AG04449 (cell line): ENCODE data around the gene RAD23B.
"Not testable (repeated sequence)": the region's sequence is repeated elsewhere in the genome, so short reads cannot be mapped to it uniquely, and the experiment has no call there.

Source experiments
- CTCF ChIA-PET: fragments of 350-600 bp; formaldehyde crosslinking; extraction: SDS; loops from one replicate; lab custom pipeline; 2021; ENCODE audit warnings: antibody characterized with exemption; lab: Yijun Ruan, JAX
- POLR2A ChIA-PET: fragments of 400-600, 350-600 bp; formaldehyde crosslinking; extraction: SDS; loops from one replicate; lab custom pipeline; 2020; ENCODE audit warnings: antibody characterized with exemption, inconsistent platforms; lab: Yijun Ruan, JAX
- DNase-seq: peaks from one replicate; pipeline ENCODE4 v3.0.0-alpha.2; 2010; ENCODE audit warnings: low read depth, low spot score
- H3K4me3 ChIP-seq: 2 replicates; pipeline ENCODE4 v1.5.1; 2011; ENCODE audit warnings: low read depth, mild to moderate bottlenecking, control low read depth, low read length
- CTCF ChIP-seq: IDR thresholded peaks from one replicate; pipeline ENCODE4 v1.5.1; 2011; ENCODE audit warnings: mild to moderate bottlenecking, moderate library complexity, low read length, control low read depth, inconsistent platforms; ENCODE audit not compliant: insufficient read depth; ENCODE audit errors: missing control alignments

RAD23B gene

GRCh38 chr9:107292821-107293542 lies 9.9 kb downstream of the RAD23B start:
- DNase-seq, result no peak
- POLR2A ChIA-PET, result interaction anchor here (0.9 kb wide), 1 partner anchor 9 kb away, joined by 3 read pairs; no protein-coding TSS in a partner anchor
- CTCF ChIA-PET, result interaction anchor here (0.6 to 1.4 kb wide), 2 partner anchors 12 to 129 kb away, joined by 3 to 6 read pairs; no protein-coding TSS in a partner anchor
- H3K4me3 ChIP-seq, result no peak overlapping the region
- no peak for TF ChIP-seq CTCF

GRCh38 chr9:107293543-107294085 lies 10.5 kb downstream of the RAD23B start:
- no peak for DNase-seq
- ChIA-PET CTCF (interaction anchor here (1.4 kb wide), 1 partner anchor 11 kb away, joined by 6 read pairs; no protein-coding TSS in a partner anchor), POLR2A (interaction anchor here (0.9 kb wide), 1 partner anchor 10 kb away, joined by 3 read pairs; no protein-coding TSS in a partner anchor)
- no peak overlapping the region for H3K4me3 ChIP-seq
- TF ChIP-seq CTCF, result no peak

- H3K4me3 ChIP-seq, result no peak overlapping the region
- ChIA-PET POLR2A (no interaction called here), CTCF (no interaction called here)
- TF ChIP-seq CTCF, result no peak
- DNase-seq, result no peak
These were observed 11.7 kb downstream of the RAD23B start for GRCh38 chr9:107294756-107295155.

GRCh38 chr9:107295995-107296394 lies 12.9 kb downstream of the RAD23B start:
- CTCF ChIA-PET, result interaction anchor here (0.9 to 1.9 kb wide), 7 partner anchors 9 to 158 kb away, joined by 3 to 7 read pairs (median 4); no protein-coding TSS in a partner anchor

GRCh38 chr9:107296592-107296991 lies 13.5 kb downstream of the RAD23B start:
- not testable (repeated sequence) for DNase-seq, H3K4me3 ChIP-seq
- ChIA-PET POLR2A (interaction anchor here (0.6 kb wide), 1 partner anchor 11 kb away, joined by 4 read pairs; no protein-coding TSS in a partner anchor), CTCF (interaction anchor here (0.9 to 1.9 kb wide), 7 partner anchors 8 to 159 kb away, joined by 3 to 7 read pairs (median 4); no protein-coding TSS in a partner anchor)

More at GRCh38 chr9:107295995-107296394, 12.9 kb downstream of the RAD23B start:
- no peak for DNase-seq
- POLR2A ChIA-PET, result interaction anchor here (0.6 kb wide), 1 partner anchor 10 kb away, joined by 4 read pairs; no protein-coding TSS in a partner anchor
- no peak overlapping the region for H3K4me3 ChIP-seq
- TF ChIP-seq CTCF, result no peak

GRCh38 chr9:107299437-107299836 lies 16.4 kb downstream of the RAD23B start:
- ChIA-PET POLR2A (no interaction called here), CTCF (interaction anchor here (0.9 to 1.4 kb wide), 3 partner anchors 9 to 22 kb away, joined by 3 to 4 read pairs (median 4); partner anchors contain the start of gene RAD23B)
- no peak for DNase-seq
- no peak overlapping the region for H3K4me3 ChIP-seq
- no peak for TF ChIP-seq CTCF
